ENCODE measurements around the gene VKORC1L1.
"Not testable (repeated sequence)": the region's sequence is repeated elsewhere in the genome, so short reads cannot be mapped to it uniquely, and the experiment has no call there.

VKORC1L1 gene

GRCh38 chr7:65885533-65885932 is 12.7 kb downstream of the VKORC1L1 start:
- not testable (repeated sequence) for DNase-seq (ENCODE audit: low spot score)

- not testable (repeated sequence) for DNase-seq (ENCODE audit: low spot score)
These were observed 15.7 kb downstream of the VKORC1L1 start for GRCh38 chr7:65888434-65889156.

DNA sequence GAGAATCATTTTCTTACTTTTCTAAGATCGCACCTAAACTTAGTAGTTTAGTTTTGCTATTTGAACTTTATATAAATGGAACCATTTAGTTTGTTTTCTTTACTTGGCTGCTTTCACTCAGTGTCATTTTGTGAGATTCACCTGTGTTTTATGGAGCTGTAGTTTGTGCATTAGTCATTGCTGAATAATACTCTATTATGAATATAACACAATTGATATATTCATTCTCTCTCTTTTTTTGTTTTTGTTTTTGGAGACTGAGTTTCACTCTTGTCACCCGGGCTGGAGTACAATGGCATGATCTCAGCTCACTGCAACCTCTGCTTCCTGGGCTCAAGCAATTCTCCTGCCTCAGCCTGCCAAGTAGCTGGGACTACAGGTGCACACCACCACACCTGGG is 16.8 kb downstream of the VKORC1L1 start:
- not testable (repeated sequence) for DNase-seq (ENCODE audit: low spot score)

GRCh38 chr7:65892161-65892560 is 19.3 kb downstream of the VKORC1L1 start:
- DNase-seq (ENCODE audit: low spot score), result no peak

GRCh38 chr7:65892835-65893234 is 20.0 kb downstream of the VKORC1L1 start:
- no peak for DNase-seq (ENCODE audit: low spot score)

DNA sequence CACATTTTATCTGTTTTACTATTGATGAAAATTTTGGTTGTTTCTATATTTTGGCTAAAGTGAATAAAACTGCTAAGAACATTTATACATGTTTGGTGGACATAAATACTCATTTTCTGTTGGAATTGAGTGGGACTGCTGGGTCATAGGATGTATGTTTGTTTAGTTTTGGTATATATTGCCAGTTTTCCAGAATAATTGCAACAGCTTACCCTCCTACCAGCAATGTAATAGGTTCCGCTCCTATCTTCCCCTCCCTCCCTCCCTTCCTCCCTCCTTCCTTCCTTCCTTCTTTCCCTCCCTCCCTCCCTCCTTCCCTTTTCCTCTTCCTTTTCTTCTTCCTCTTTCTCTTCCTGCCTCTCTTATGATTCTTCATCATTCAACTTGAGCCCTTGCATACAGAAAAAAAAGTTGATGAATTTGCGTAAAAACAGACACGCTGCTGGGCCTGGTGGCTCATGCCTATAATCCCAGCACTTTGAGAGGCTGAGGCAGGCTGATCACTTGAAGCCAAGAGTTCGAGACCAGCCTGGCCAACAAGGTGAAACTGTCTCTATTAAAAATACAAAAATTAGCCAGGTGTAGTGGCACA is 23.5 kb downstream of the VKORC1L1 start:
- no peak for DNase-seq (ENCODE audit: low spot score)

GRCh38 chr7:65897289-65897688 is 24.4 kb downstream of the VKORC1L1 start:
- DNase-seq (ENCODE audit: low spot score), result not testable (repeated sequence)

DNA sequence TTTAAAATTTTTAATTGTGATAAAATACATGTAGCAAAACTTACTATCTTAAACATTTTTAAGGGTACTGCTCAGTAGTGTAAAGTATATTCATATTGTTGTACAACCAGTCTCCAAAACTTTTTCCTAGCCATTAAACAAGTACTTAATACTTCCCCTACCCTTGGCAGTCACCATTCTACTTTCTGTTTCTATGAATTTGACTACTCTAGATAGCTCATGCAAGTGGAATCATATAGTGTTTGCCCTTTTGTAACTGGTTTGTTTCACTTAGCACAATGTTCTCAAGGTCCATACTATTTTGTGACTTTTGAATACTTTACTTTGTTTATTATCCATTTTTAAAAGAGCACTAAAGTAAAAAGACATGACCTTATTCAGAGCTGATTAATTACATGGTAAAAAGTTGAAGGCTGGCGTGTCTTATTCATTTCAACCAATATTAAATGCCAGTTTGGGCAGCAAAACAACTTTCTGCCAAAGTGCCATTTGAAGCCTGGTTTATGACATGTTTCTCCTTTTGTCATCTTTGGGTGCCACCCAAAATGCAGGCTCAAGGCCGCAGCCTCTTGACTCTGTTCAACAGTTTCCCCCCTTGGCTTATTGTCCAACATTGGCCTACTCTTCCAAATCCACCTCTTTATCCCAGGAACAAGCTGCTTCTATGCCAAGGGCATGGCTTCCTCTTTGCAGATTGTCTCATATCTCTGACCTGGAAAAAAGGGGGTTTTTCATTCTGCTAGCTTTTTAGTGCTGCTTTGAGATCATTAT is 26.0 kb downstream of the VKORC1L1 start:
- DNase-seq (ENCODE audit: low spot score), result not testable (repeated sequence)

DNA sequence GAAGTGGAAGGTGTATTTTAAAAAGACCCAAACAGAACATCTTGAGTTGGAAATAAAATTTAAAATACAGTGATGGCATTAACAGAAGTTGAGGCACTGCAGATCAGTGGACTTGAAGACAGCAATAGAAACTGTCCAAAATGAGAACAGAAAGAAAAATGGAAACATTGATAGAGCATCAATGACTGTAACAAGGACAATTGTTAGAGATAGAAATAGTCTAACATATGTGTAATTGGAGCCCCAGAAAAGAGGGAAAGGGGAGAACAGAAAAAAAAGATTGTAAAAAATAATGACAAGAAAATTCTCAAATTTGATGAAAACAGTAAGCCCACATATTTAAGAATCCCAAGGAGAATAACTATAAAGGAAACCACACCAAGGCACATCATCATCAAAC is 29.4 kb downstream of the VKORC1L1 start:
- no peak for DNase-seq (ENCODE audit: low spot score)

- no peak for DNase-seq (ENCODE audit: low spot score)
These were observed 34.8 kb downstream of the VKORC1L1 start for GRCh38 chr7:65907501-65908198.

DNA sequence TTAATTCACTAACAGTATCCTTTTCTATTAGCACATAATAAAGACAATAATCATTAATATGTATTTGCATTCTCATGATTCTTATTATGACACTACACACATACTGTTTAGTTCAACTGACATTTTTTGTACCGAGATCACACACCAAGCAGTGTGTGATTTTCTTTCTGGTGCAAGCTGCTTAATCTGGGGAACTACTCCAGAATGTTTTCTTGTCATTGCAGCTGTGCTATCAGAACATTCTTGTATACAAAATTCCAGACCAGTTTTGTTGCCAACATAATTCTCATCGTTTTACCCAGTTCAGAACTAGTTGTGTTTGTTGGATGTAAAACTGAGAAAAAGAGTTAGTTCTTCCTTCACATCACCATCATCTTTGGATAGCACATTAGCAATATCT is 37.4 kb downstream of the VKORC1L1 start:
- DNase-seq (ENCODE audit: low spot score), result no peak

GRCh38 chr7:65912237-65912636 is 39.4 kb downstream of the VKORC1L1 start:
- DNase-seq (ENCODE audit: low spot score), result no peak

DNA sequence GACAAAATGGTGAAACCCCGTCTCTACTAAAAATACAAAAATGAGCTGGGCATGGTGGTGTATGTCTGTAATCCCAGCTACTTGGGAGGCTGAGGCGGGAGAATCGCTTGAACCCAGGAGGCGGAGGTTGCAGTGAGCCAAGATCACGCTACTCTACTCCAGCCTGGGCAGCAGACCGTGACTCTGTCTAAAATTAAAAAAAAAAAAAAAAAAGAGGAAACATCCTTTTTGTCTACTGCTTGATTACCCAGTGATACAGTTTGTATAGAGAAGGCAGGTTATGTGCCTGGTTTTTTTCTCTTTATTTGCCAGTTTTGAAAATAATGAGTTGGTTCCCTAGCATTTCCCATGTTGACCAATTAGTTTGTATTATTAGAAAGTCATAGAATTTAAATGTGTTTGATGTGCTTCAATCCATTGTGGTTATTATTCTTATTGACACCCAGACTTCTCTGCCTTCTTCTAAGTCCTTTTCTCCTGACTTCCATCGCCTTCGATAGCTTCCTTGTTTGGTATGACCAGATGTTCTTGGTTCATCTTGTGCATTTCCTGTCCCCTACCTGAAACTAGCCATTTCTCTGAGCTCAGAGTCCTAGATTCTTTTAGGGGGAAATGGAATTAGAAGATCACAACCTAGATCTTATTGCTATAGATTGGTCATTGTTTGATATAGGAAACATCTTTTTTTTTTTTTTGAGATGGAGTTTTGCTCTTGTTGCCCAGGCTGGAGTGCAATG is 43.2 kb downstream of the VKORC1L1 start:
- DNase-seq (ENCODE audit: low spot score), result no peak

GRCh38 chr7:65923316-65923715 is 50.4 kb downstream of the VKORC1L1 start:
- DNase-seq (ENCODE audit: low spot score), result no peak

- no peak for DNase-seq (ENCODE audit: low spot score)
These were observed 51.3 kb downstream of the VKORC1L1 start for GRCh38 chr7:65924193-65924592.

DNA sequence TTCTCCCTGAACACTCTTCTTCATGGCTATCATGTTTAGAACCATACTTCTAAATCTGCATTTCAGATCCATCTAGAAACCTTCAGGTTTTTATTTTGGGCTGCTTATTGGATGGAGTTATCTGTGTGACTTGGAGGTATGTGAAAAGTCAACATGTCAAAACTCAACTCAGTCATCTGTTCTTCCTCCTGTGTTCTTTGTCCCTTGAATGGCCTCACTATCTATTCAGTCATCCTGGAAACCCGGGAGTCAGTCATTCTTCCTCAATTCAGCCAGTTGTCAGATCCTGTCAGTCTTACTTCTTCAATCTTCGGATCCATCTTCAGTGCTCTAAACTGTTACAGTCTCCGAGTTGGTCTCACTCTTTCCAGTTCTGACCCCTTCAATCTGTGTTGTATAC is 52.2 kb downstream of the VKORC1L1 start:
- DNase-seq (ENCODE audit: low spot score), result no peak

GRCh38 chr7:65926588-65926987 is 53.7 kb downstream of the VKORC1L1 start:
- no peak for DNase-seq (ENCODE audit: low spot score)

- DNase-seq (ENCODE audit: low spot score), result no peak
These were observed 54.9 kb downstream of the VKORC1L1 start for GRCh38 chr7:65927489-65928448.

GRCh38 chr7:65931685-65932084 is 58.8 kb downstream of the VKORC1L1 start:
- no peak for DNase-seq (ENCODE audit: low spot score)

DNA sequence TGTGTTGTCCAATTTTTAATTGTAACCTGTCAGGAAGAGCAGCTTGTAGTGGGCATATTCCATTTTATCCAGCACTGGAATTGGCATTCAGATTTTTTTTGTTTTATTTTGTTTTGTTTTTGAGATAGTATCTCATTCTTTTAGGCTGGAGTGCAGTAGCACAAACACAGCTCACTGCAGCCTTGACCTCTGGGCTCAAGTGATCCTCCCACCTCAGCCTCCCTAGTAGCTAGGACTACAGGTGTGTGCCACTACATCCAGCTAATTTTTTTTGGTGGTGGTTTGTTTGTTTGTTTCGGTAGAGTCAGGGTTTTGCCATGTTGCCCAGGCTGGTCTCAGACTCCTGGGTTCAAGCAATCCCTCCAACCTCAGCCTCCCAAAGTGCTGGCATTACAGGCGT is 64.4 kb downstream of the VKORC1L1 start:
- DNase-seq (ENCODE audit: low spot score), result no peak
